ENCODE data around the gene LGI4. TPM values are rescaled to one million over a fixed set of nuclear protein-coding genes. Genes with fewer than 3 reads are reported as not detected.

The LGI4 gene
- total and polyA plus RNA-seq, 11 donors, result 2.2 to 15.1 (median 6.0) TPM

- intact Hi-C loops (cut with DNase I), result no loop called here
- DNase-seq, result no peak
- H3K4me3 ChIP-seq, result no peak overlapping the region
- H3K9me3 ChIP-seq, result peaks cover 0 to under 1% (median 0%) of the 10 kb centered on the region in 12 donors
- no peak overlapping the region for H3K27ac ChIP-seq
- ATAC-seq, result no peak
- 67 to 91% (median 81%) methylated on average over 2 to 6 of the region's 6 CpGs for WGBS, 4 donors
- no peaks in the 10 kb centered on the region for H3K27me3 ChIP-seq
- H3K36me3 ChIP-seq, result no peaks in the 10 kb centered on the region
- no peak for TF ChIP-seq POLR2A (IDR thresholded peaks at IDR 0.05)
- TF ChIP-seq CTCF (IDR thresholded peaks at IDR 0.05), result no peak
- no peaks in the 10 kb centered on the region for H3K4me1 ChIP-seq
Measured at GRCh38 chr19:35076026-35076370, 58.9 kb downstream of the LGI4 start.

GRCh38 chr19:35075202-35076025, 59.4 kb downstream of the LGI4 start:
- Histone ChIP-seq H3K36me3 (no peaks in the 10 kb centered on the region), H3K4me3 (no peak overlapping the region), H3K9me3 (peaks cover 0 to 7% (median 4%) of the 10 kb centered on the region in 12 donors), H3K4me1 (no peaks in the 10 kb centered on the region), H3K27ac (no peak overlapping the region), H3K27me3 (no peaks in the 10 kb centered on the region)
- ATAC-seq (no peak), DNase-seq (no peak)
- WGBS, 4 donors, result 85 to 90% (median 86%) methylated on average over 19 to 21 of the region's 21 CpGs
- intact Hi-C loops (cut with DNase I), result no loop called here
- TF ChIP-seq CTCF (IDR thresholded peaks at IDR 0.05), result no peak
- no peak for TF ChIP-seq POLR2A (IDR thresholded peaks at IDR 0.05)

Other genes with a start within 250 kb of the LGI4 start
- 10 to 100 TPM in 1 of 9 donors, 1 to 10 TPM in 7, under 1 TPM in 1; 0.95 to 13.4 (median 2.8) TPM for gene ZNF30, start 208.2 kb downstream of the LGI4 start, total RNA-seq
- gene ZNF30, start 208.2 kb downstream of the LGI4 start, polyA plus RNA-seq, result 1 to 10 TPM; 1.8 TPM
- gene ZNF792, start 170.8 kb downstream of the LGI4 start, total RNA-seq, result 1 to 10 TPM; 2.7 to 8.2 (median 4.2) TPM
- 1 to 10 TPM; 1.3 to 2.2 TPM for gene ZNF792, start 170.8 kb downstream of the LGI4 start, polyA plus RNA-seq
- gene GRAMD1A, start 134.7 kb downstream of the LGI4 start, total RNA-seq, result 10 to 100 TPM; 21.8 to 64.5 (median 29.0) TPM
- gene GRAMD1A, start 134.7 kb downstream of the LGI4 start, polyA plus RNA-seq, result 10 to 100 TPM; 31.3 to 36.3 TPM
- gene SCN1B, start 104.6 kb downstream of the LGI4 start, total RNA-seq, result 10 to 100 TPM; 22.1 to 68.3 (median 32.4) TPM
- gene SCN1B, start 104.6 kb downstream of the LGI4 start, polyA plus RNA-seq, result 10 to 100 TPM; 19.7 to 64.4 TPM
- gene HPN, start 93.3 kb downstream of the LGI4 start, total RNA-seq, result 10 to 100 TPM in 1 of 9 donors, 1 to 10 TPM in 8; 1.1 to 13.4 (median 3.3) TPM
- gene HPN, start 93.3 kb downstream of the LGI4 start, polyA plus RNA-seq, result 1 to 10 TPM in 1 of 2 donors, under 1 TPM in 1; 0.80 to 1.4 TPM
- 1 to 10 TPM in 2 of 9 donors, under 1 TPM in 4, not detected in 3; 0.37 to 2.5 (median 0.80) TPM for gene FXYD3, start 19.2 kb downstream of the LGI4 start, total RNA-seq
- gene FXYD3, start 19.2 kb downstream of the LGI4 start, polyA plus RNA-seq, result 1 to 10 TPM in 1 of 2 donors, under 1 TPM in 1; 0.98 to 1.1 TPM
- 100 to 1,000 TPM; 261 to 631 (median 412) TPM for gene FXYD1, start 3.8 kb upstream of the LGI4 start, total RNA-seq
- 100 to 1,000 TPM; 129 to 439 TPM for gene FXYD1, start 3.8 kb upstream of the LGI4 start, polyA plus RNA-seq
- gene FXYD7, start 8.2 kb upstream of the LGI4 start, total RNA-seq, result under 1 TPM in 3 of 9 donors, not detected in 6; 0.21 to 0.52 (median 0.28) TPM
- gene FXYD7, start 8.2 kb upstream of the LGI4 start, polyA plus RNA-seq, result not detected
- gene FXYD5, start 19.7 kb upstream of the LGI4 start, total RNA-seq, result 10 to 100 TPM; 15.3 to 87.9 (median 19.5) TPM
- gene FXYD5, start 19.7 kb upstream of the LGI4 start, polyA plus RNA-seq, result 10 to 100 TPM; 31.0 to 59.2 TPM
- not detected for gene FAM187B, start 93.7 kb upstream of the LGI4 start, total RNA-seq
- under 1 TPM in 1 of 2 donors, not detected in 1; 0.06 TPM for gene FAM187B, start 93.7 kb upstream of the LGI4 start, polyA plus RNA-seq
- gene LSR, start 113.9 kb upstream of the LGI4 start, total RNA-seq, result 1 to 10 TPM; 2.8 to 9.0 (median 5.3) TPM
- 10 to 100 TPM in 1 of 2 donors, 1 to 10 TPM in 1; 4.8 to 10.5 TPM for gene LSR, start 113.9 kb upstream of the LGI4 start, polyA plus RNA-seq
- 100 to 1,000 TPM; 138 to 201 (median 159) TPM for gene USF2, start 133.9 kb upstream of the LGI4 start, total RNA-seq
- 100 to 1,000 TPM; 134 to 251 TPM for gene USF2, start 133.9 kb upstream of the LGI4 start, polyA plus RNA-seq
- 1 to 10 TPM in 2 of 9 donors, under 1 TPM in 2, not detected in 5; 0.19 to 2.4 (median 1.1) TPM for gene HAMP, start 147.5 kb upstream of the LGI4 start, total RNA-seq
- 10 to 100 TPM in 1 of 2 donors, not detected in 1; 22.0 TPM for gene HAMP, start 147.5 kb upstream of the LGI4 start, polyA plus RNA-seq
- under 1 TPM in 1 of 9 donors, not detected in 8; 0.72 TPM for gene MAG, start 157.1 kb upstream of the LGI4 start, total RNA-seq
- gene MAG, start 157.1 kb upstream of the LGI4 start, polyA plus RNA-seq, result under 1 TPM in 1 of 2 donors, not detected in 1; 0.30 TPM
- 1 to 10 TPM in 5 of 9 donors, under 1 TPM in 2, not detected in 2; 0.20 to 3.3 (median 1.2) TPM for gene CD22, start 194.1 kb upstream of the LGI4 start, total RNA-seq
- under 1 TPM; 0.11 to 0.36 TPM for gene CD22, start 194.1 kb upstream of the LGI4 start, polyA plus RNA-seq
- not detected for gene FFAR1, start 212.8 kb upstream of the LGI4 start, total RNA-seq
- gene FFAR1, start 212.8 kb upstream of the LGI4 start, polyA plus RNA-seq, result not detected
- gene FFAR3, start 223.4 kb upstream of the LGI4 start, total RNA-seq, result under 1 TPM in 1 of 9 donors, not detected in 8; 0.96 TPM
- under 1 TPM; 0.11 to 0.15 TPM for gene FFAR3, start 223.4 kb upstream of the LGI4 start, polyA plus RNA-seq
- not detected for gene GPR42, start 236.0 kb upstream of the LGI4 start, total RNA-seq
- not detected for gene GPR42, start 236.0 kb upstream of the LGI4 start, polyA plus RNA-seq